OCI-LY3 (cell line): ENCODE data around the gene SMAD3.

Experiments used
- EZH2phosphoT487 ChIP-seq: fragments of 200-600 bp; shearing (Covaris generic); IDR thresholded peaks from 2 replicates; pipeline ENCODE4 v1.6.1; 2018; ENCODE audit warnings: antibody characterized with exemption, mixed run types, low read depth
- TF ChIP-seq, protein P1 (sequence below): fragments of 200-600, 300-600 bp; sonication (generic); IDR thresholded peaks from 2 replicates; pipeline ENCODE4 v1.5.1; 2014; ENCODE audit warnings: antibody characterized with exemption, low read length, low read depth

GRCh38 chr15:67024314-67024997 lies 40.9 kb upstream of the SMAD3 start:
- TF ChIP-seq, protein P1, sequence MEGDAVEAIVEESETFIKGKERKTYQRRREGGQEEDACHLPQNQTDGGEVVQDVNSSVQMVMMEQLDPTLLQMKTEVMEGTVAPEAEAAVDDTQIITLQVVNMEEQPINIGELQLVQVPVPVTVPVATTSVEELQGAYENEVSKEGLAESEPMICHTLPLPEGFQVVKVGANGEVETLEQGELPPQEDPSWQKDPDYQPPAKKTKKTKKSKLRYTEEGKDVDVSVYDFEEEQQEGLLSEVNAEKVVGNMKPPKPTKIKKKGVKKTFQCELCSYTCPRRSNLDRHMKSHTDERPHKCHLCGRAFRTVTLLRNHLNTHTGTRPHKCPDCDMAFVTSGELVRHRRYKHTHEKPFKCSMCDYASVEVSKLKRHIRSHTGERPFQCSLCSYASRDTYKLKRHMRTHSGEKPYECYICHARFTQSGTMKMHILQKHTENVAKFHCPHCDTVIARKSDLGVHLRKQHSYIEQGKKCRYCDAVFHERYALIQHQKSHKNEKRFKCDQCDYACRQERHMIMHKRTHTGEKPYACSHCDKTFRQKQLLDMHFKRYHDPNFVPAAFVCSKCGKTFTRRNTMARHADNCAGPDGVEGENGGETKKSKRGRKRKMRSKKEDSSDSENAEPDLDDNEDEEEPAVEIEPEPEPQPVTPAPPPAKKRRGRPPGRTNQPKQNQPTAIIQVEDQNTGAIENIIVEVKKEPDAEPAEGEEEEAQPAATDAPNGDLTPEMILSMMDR: no peak
- TF ChIP-seq EZH2phosphoT487: no peak
